CD4-positive, alpha-beta T cell treated with Interleukin-1 beta for 1 hour (primary cell): ENCODE data around the gene SDSL.

Source experiments
- DNase-seq, 2 donors: peaks; one replicate each; pipeline ENCODE4 v3.0.0-alpha.2; 2020 to 2022

The SDSL gene

GRCh38 chr12:113396828-113397496 is 25.2 kb upstream of the SDSL start:
- DNase-seq = no peak

DNA sequence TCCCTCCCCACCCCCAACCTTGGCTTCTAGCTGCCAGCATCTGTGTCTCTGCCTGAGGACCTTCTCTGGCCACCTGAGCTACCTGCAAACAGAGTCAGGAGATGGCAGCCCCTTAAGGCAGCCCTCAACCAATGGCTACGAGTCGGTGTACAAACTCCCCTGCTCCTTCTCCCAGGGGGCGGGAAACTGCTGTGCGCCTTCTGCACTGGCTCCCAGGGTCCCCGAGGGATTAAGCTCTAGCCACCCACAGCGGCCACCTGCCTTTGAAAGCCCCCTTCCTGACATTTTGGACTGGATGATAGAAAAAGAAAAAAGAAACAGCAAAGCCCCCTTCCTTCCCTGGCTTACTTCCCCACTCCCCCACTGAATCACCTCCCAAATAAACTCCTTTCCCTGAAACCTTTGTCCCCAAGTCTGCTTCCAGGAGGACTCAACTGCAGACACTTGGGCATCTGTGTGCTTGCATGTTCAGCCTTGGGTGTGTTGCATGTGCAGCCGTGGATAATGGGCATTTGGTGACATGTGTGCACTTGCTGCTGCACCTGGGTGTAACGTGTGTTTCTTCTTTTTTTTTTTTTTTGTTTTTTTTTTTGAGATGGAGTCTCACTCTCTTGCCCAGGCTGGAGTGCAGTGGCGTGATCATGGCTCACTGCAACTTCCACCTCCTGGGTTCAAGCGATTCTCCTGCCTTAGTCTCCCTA is 24.5 kb upstream of the SDSL start:
- no peak for DNase-seq

DNA sequence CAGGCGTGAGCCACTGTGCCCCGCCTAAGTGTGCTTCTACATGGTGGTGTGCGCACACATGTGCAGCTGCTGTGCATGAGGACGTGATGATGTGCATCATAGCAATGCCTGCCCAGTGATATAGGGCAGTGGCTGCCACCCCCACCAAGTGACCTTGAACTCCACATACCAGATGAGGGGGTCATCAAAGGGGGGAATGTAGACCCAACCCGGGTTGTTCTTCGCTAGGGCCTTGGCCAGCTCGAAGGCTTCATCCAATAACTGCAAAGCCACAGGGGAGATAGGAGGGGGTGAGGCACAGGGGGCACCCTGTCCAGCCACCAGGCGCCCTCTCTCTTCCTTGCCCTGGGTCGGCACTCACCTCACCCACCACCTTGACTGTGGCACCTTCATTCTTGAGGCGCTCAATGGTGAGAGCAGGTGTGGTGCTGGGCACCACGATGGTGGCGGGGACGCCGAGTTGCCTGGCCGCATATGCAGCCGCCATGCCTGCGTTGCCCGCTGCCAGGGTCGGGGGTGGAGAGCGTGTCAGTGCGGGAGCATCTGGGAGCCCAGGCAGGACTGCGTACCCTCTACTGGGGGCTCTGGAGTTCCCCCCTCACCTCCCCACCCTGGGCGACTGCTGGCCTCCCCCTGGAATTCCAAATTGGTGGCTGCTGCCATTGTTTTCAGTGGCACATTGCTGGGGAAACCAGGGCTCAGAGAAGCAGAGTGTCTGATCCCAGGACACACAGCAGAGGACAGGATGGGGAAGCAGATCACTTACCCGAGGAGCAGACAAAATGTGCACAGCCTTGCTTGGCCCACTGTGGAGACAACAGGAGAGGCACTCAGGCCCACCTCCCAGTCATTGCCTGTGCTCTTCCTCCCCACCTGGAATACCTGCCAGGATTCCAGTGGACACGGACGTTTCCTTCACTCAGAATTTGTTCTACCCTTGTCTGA is 23.6 kb upstream of the SDSL start:
- DNase-seq = no peak

- DNase-seq = no peak
Observed at GRCh38 chr12:113399490-113399889, 22.7 kb upstream of the SDSL start.

- no peak for DNase-seq
Observed at GRCh38 chr12:113400362-113400761, 21.8 kb upstream of the SDSL start.

GRCh38 chr12:113401066-113402000 is 20.8 kb upstream of the SDSL start:
- no peak for DNase-seq

- no peak for DNase-seq
Observed at GRCh38 chr12:113402586-113403260, 19.5 kb upstream of the SDSL start.

DNA sequence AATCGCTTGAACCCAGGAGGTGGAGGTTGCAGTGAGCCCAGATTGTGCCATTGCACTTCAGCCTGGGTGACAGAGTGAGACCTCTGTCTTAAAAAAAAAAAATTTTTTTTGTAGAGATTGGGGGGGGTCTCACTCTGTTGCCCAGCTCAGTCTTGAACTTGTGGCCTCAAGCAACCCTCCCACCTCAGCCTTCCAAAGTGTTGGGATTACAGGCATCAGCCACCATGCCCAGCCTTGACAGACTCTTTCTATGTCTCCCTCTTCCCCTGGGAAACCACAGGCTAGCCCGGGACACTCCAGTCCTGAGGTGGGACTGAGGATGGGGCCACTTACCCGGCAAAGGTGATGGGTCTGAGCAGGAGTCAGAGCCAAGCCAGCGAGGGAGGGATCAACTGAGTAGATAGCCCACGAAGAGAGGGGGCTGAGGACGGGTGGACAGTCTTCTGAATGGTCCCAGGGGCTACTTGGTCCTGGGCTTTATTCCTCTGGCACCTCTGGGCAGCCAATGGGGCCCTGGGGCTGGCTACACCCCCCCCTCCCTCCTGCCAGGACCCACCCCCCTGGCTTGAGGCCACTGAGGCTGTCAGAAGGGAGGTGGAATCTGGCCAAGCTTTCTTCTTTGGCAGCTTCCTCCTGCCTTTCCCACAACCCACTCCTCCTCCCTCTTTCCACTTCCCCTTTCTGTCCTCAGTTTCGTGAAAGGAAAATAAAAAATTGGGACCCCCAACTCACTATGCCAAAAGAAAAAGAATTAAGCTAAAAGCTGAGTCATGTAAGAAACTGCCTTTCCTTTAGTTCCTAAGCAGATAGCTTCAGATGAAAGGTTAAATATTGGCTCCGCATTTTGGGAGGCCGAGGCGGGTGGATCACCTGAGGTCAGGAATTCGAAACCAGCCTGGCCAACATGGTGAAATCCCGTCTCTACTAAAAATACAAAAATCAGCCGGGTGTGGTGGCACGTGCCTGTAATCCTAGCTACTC is 18.5 kb upstream of the SDSL start, which contains the start of gene SDS:
Gene SDS (minus strand): TSS at position 453 of the 981 bp plus-strand sequence. CDS start 4,179 bp downstream, outside the sequence.
- DNase-seq = no peak

DNA sequence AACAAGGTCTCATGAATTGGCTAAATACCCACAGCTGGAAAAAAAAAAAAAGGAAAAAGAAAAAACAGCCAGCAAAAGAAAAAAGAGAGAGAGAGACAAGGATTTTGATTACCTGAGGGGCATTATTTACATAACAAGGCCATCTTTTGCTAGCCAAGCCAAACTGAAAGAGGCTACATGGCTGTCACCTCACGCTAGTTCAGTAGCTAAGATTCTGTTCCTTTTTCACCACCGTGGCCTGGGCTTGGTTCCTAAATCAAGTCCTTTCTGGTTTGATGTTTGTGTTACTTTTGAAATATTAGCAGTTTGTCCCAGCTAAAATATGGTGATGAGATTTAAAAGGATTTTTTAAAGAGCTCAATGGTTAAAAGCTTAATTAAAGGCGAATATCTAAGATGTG is 16.5 kb upstream of the SDSL start:
- no peak for DNase-seq

GRCh38 chr12:113407931-113408600 is 14.1 kb upstream of the SDSL start:
- no peak for DNase-seq

- DNase-seq = no peak
Observed at GRCh38 chr12:113408756-113409298, 13.4 kb upstream of the SDSL start.

- no peak for DNase-seq
Observed at GRCh38 chr12:113409462-113410124, 12.6 kb upstream of the SDSL start.

GRCh38 chr12:113413488-113413939 is 8.7 kb upstream of the SDSL start:
- DNase-seq = no peak

- no peak for DNase-seq
Observed at GRCh38 chr12:113414519-113415038, 7.6 kb upstream of the SDSL start.

- DNase-seq = peak in 1 of 2 donors; percentile 70
Observed at GRCh38 chr12:113416091-113416754, 6.0 kb upstream of the SDSL start.

- DNase-seq = no peak
Observed at GRCh38 chr12:113418213-113418879, 3.8 kb upstream of the SDSL start.

GRCh38 chr12:113420996-113421595 is 1.1 kb upstream of the SDSL start:
- no peak for DNase-seq
